ENCODE data around the gene TBPL1. TPM values are rescaled to one million over a fixed set of nuclear protein-coding genes. Genes with fewer than 3 reads are reported as not detected.
"Not testable (repeated sequence)": the region's sequence is repeated elsewhere in the genome, so short reads cannot be mapped to it uniquely, and the experiment has no call there.

The TBPL1 gene
- 40.7 and 73.5 TPM in 2 replicates for total RNA-seq (2014; rRNA removed; shearing (Covaris generic); ENCODE audit: low replicate concordance)

- peak; percentile 96 for DNase-seq
- no peaks in the 10 kb centered on the region; the same call in 1 of the 2 replicates for H3K36me3 ChIP-seq
- H3K4me3 ChIP-seq = peak within 1 kb of the TSS; percentile 93
- H3K27me3 ChIP-seq = no peaks in the 10 kb centered on the region
- no peaks in the 10 kb centered on the region for H3K9me3 ChIP-seq
Observed at GRCh38 chr6:133952815-133953633, at the start of gene TBPL1. TSS of gene TBPL1 (plus strand) at chr6:133953224. CDS start at chr6:133980126, 26,902 bp downstream.

GRCh38 chr6:133903855-133904254 is 49.2 kb upstream of the TBPL1 start:
- no peaks in the 10 kb centered on the region for H3K27me3 ChIP-seq
- DNase-seq = no peak
- H3K4me3 ChIP-seq = no peak overlapping the region
- no peaks in the 10 kb centered on the region for H3K9me3 ChIP-seq
- H3K36me3 ChIP-seq = peaks cover 83% of the 10 kb centered on the region

GRCh38 chr6:133906050-133906449 is 47.0 kb upstream of the TBPL1 start:
- Histone ChIP-seq H3K9me3 (peaks cover 3% of the 10 kb centered on the region; the same call in 1 of the 2 replicates), H3K36me3 (peaks cover 89% of the 10 kb centered on the region), H3K4me3 (no peak overlapping the region), H3K27me3 (no peaks in the 10 kb centered on the region)
- no peak for DNase-seq

- H3K4me3 ChIP-seq = no peak overlapping the region
- DNase-seq = peak; percentile 87
Observed at GRCh38 chr6:133916650-133917151, 36.3 kb upstream of the TBPL1 start.

GRCh38 chr6:133917781-133918180 is 35.2 kb upstream of the TBPL1 start:
- H3K4me3 ChIP-seq = no peak overlapping the region
- H3K9me3 ChIP-seq = peaks cover 9% of the 10 kb centered on the region
- H3K27me3 ChIP-seq = no peaks in the 10 kb centered on the region
- no peak for DNase-seq
- peaks cover 12% of the 10 kb centered on the region for H3K36me3 ChIP-seq

More at GRCh38 chr6:133916650-133917151, 36.3 kb upstream of the TBPL1 start:
- Histone ChIP-seq H3K36me3 (peaks cover 16% of the 10 kb centered on the region), H3K9me3 (peaks cover 12% of the 10 kb centered on the region), H3K27me3 (no peaks in the 10 kb centered on the region)

- peaks cover 5% of the 10 kb centered on the region for H3K9me3 ChIP-seq
- no peaks in the 10 kb centered on the region for H3K27me3 ChIP-seq
- no peak overlapping the region for H3K4me3 ChIP-seq
- H3K36me3 ChIP-seq = peaks cover 8% of the 10 kb centered on the region
- DNase-seq = peak; percentile 51
Observed at GRCh38 chr6:133918208-133918930, 34.7 kb upstream of the TBPL1 start.

GRCh38 chr6:133919362-133919761 is 33.7 kb upstream of the TBPL1 start:
- DNase-seq = no peak
- Histone ChIP-seq H3K4me3 (no peak overlapping the region), H3K27me3 (no peaks in the 10 kb centered on the region), H3K9me3 (no peaks in the 10 kb centered on the region), H3K36me3 (peaks cover 2% of the 10 kb centered on the region; the same call in 1 of the 2 replicates)

GRCh38 chr6:133921249-133921859 is 31.7 kb upstream of the TBPL1 start:
- no peaks in the 10 kb centered on the region for H3K27me3 ChIP-seq
- no peaks in the 10 kb centered on the region for H3K9me3 ChIP-seq
- H3K4me3 ChIP-seq = no peak overlapping the region
- H3K36me3 ChIP-seq = no peaks in the 10 kb centered on the region
- peak; percentile 70 for DNase-seq

GRCh38 chr6:133923938-133924593 is 29.0 kb upstream of the TBPL1 start:
- peak; percentile 32 for DNase-seq
- Histone ChIP-seq H3K9me3 (no peaks in the 10 kb centered on the region), H3K27me3 (no peaks in the 10 kb centered on the region), H3K4me3 (no peak overlapping the region), H3K36me3 (no peaks in the 10 kb centered on the region)

GRCh38 chr6:133931221-133931620 is 21.8 kb upstream of the TBPL1 start:
- not testable (repeated sequence) for H3K4me3 ChIP-seq, H3K27me3 ChIP-seq, H3K36me3 ChIP-seq, DNase-seq, H3K9me3 ChIP-seq

GRCh38 chr6:133936352-133936751 is 16.7 kb upstream of the TBPL1 start:
- H3K9me3 ChIP-seq, H3K36me3 ChIP-seq, H3K27me3 ChIP-seq, DNase-seq, H3K4me3 ChIP-seq: not testable (repeated sequence)

GRCh38 chr6:133937909-133938308 is 15.1 kb upstream of the TBPL1 start:
- Histone ChIP-seq H3K27me3 (no peaks in the 10 kb centered on the region), H3K4me3 (no peak overlapping the region), H3K36me3 (no peaks in the 10 kb centered on the region; the same call in 1 of the 2 replicates), H3K9me3 (peaks cover 9% of the 10 kb centered on the region)
- DNase-seq = no peak

- Histone ChIP-seq H3K27me3 (no peaks in the 10 kb centered on the region), H3K4me3 (no peak overlapping the region), H3K9me3 (peaks cover 9% of the 10 kb centered on the region), H3K36me3 (no peaks in the 10 kb centered on the region; the same call in 1 of the 2 replicates)
- no peak for DNase-seq
Observed at GRCh38 chr6:133938533-133938932, 14.5 kb upstream of the TBPL1 start.

- H3K9me3 ChIP-seq = peaks cover 7% of the 10 kb centered on the region
Observed at GRCh38 chr6:133939778-133940667, 13.0 kb upstream of the TBPL1 start.

GRCh38 chr6:133945158-133945557 is 7.9 kb upstream of the TBPL1 start:
- DNase-seq = peak; percentile 4
- peaks cover 3% of the 10 kb centered on the region for H3K9me3 ChIP-seq
- no peaks in the 10 kb centered on the region for H3K27me3 ChIP-seq
- H3K4me3 ChIP-seq = no peak overlapping the region
- H3K36me3 ChIP-seq = no peaks in the 10 kb centered on the region

More at GRCh38 chr6:133939778-133940667, 13.0 kb upstream of the TBPL1 start:
- no peak for DNase-seq
- Histone ChIP-seq H3K36me3 (no peaks in the 10 kb centered on the region; the same call in 1 of the 2 replicates), H3K4me3 (no peak overlapping the region), H3K27me3 (no peaks in the 10 kb centered on the region)

Data from MG63 (cell line).